Measurements from ENCODE around the gene SLC7A8.

DNA sequence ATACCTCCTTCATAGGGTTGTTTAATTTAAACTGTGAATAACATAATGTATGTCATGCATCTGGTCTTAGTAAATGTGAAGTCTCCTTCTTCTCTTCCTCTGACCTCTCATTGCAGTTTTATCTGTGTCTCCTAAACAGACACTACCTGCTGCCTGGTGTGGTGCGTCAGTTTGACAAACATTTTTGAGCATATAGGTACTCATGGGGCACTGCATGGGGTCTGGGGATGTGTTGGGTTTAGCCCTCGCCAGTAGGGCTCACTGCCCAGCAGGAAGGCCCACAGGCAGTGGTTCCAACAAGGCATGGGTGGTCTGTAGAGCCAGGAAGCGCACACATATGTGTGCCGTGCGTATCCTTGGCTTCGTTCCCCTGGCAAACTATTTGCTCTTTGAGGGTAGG lies 61.4 kb downstream of the SLC7A8 start:
- TF ChIP-seq, protein P1, sequence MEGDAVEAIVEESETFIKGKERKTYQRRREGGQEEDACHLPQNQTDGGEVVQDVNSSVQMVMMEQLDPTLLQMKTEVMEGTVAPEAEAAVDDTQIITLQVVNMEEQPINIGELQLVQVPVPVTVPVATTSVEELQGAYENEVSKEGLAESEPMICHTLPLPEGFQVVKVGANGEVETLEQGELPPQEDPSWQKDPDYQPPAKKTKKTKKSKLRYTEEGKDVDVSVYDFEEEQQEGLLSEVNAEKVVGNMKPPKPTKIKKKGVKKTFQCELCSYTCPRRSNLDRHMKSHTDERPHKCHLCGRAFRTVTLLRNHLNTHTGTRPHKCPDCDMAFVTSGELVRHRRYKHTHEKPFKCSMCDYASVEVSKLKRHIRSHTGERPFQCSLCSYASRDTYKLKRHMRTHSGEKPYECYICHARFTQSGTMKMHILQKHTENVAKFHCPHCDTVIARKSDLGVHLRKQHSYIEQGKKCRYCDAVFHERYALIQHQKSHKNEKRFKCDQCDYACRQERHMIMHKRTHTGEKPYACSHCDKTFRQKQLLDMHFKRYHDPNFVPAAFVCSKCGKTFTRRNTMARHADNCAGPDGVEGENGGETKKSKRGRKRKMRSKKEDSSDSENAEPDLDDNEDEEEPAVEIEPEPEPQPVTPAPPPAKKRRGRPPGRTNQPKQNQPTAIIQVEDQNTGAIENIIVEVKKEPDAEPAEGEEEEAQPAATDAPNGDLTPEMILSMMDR (conservative IDR thresholded peaks at IDR 0.05; ENCODE audit: low read length): no peak
- no peak for TF ChIP-seq EZH2phosphoT487 (IDR thresholded peaks at IDR 0.05; ENCODE audit: borderline replicate concordance, low read depth, low read length)
